GM12878 (cell line): ENCODE results near the gene MCF2L2. TPM values are rescaled to one million over a fixed set of nuclear protein-coding genes. Genes with fewer than 3 reads are reported as not detected.
"Not testable (repeated sequence)": the region's sequence is repeated elsewhere in the genome, so short reads cannot be mapped to it uniquely, and the experiment has no call there.

Source experiments
- ATAC-seq: fragments of 200-7000 bp; cut with Tn5 transposase; 3 replicates; pipeline ENCODE4 v1.9.1; 2020; ENCODE audit warnings: mild to moderate bottlenecking, moderate library complexity
- BruUV-seq: library from RNA; stranded (reverse); fragments of 400-500 nt; replicated peaks from 2 replicates; lab custom pipeline; 2021; lab: Mats Ljungman, UMichigan
- CTCF ChIA-PET: fragments of 300-600 bp; sonication (Branson Sonifier 250); formaldehyde crosslinking; extraction: SDS; loops from one replicate; lab custom pipeline; 2021; ENCODE audit warnings: inconsistent platforms; lab: Yijun Ruan, JAX
- POLR2A ChIA-PET: fragments of 350-600 bp; formaldehyde crosslinking; extraction: SDS; loops from one replicate; lab custom pipeline; 2021; ENCODE audit warnings: inconsistent platforms; lab: Charles Lee
- RAD21 ChIA-PET: fragments of 300-600 bp; sonication (Branson Sonifier 250); formaldehyde crosslinking; loops from one replicate; lab custom pipeline; 2023; ENCODE audit warnings: antibody characterized with exemption; ENCODE audit not compliant: unreplicated experiment; lab: Charles Lee
- SMC1A ChIA-PET: fragments of 300-600 bp; sonication (Branson Sonifier 250); formaldehyde crosslinking; loops from one replicate; lab custom pipeline; 2023; ENCODE audit not compliant: unreplicated experiment, uncharacterized antibody; lab: Charles Lee
- DNase-seq: peaks from one replicate; pipeline ENCODE4 v3.0.0-alpha.2; 2011; ENCODE audit warnings: low read depth, low spot score
- FAIRE-seq: peaks from 3 replicates; lab custom pipeline; 2011; peaks lifted over from hg19 to GRCh38; lab: Jason Lieb, UNC
- H2AFZ ChIP-seq: 2 replicates; pipeline ENCODE4 v1.6.0; 2011; ENCODE audit warnings: low read depth, low read length, control low read depth; ENCODE audit not compliant: control insufficient read depth
- H3K27ac ChIP-seq: 2 replicates; pipeline ENCODE4 v1.5.1; 2011; ENCODE audit warnings: control low read depth; ENCODE audit not compliant: control insufficient read depth, insufficient read depth
- H3K27me3 ChIP-seq, 2 experiments: replicated peaks in 1 of 2; 2 replicates each; pipeline versions ENCODE4 v1.6.0 to v1.6.1; 2011; ENCODE audit warnings: low read length in 1 of 2; ENCODE audit not compliant: control insufficient read depth in 2 of 2, insufficient read depth in 2 of 2
- H3K36me3 ChIP-seq, 2 experiments: 2 replicates each; pipeline ENCODE4 v1.5.1; 2011; ENCODE audit warnings: low read length in 1 of 2; ENCODE audit not compliant: control insufficient read depth in 2 of 2, insufficient read depth in 2 of 2
- H3K4me1 ChIP-seq: 2 replicates; pipeline ENCODE4 v1.6.1; 2011; ENCODE audit warnings: mild to moderate bottlenecking, low read length, moderate library complexity, mixed read lengths; ENCODE audit not compliant: control insufficient read depth, insufficient read depth
- H3K4me2 ChIP-seq: 2 replicates; pipeline ENCODE4 v1.6.0; 2011; ENCODE audit warnings: control low read depth; ENCODE audit not compliant: control insufficient read depth, insufficient read depth
- H3K4me3 ChIP-seq: fragments of 200-600 bp; sonication (generic); 2 replicates; pipeline ENCODE4 v1.5.1; 2016
- H3K79me2 ChIP-seq: 2 replicates; pipeline ENCODE4 v1.6.0; 2011; ENCODE audit warnings: low read length; ENCODE audit not compliant: control insufficient read depth, insufficient read depth
- H3K9ac ChIP-seq: 2 replicates; pipeline ENCODE4 v1.8.0; 2011; ENCODE audit warnings: low read length, control low read depth, mixed read lengths; ENCODE audit not compliant: control insufficient read depth, insufficient read depth
- H3K9me3 ChIP-seq: replicated peaks from 3 replicates; pipeline ENCODE4 v1.5.1; 2011; ENCODE audit warnings: mild to moderate bottlenecking, low read length; ENCODE audit not compliant: control insufficient read depth, insufficient read depth
- H4K20me1 ChIP-seq: 2 replicates; pipeline ENCODE4 v1.6.0; 2011; ENCODE audit not compliant: control insufficient read depth, insufficient read depth
- EGR1 ChIP-seq, 2 experiments: IDR thresholded peaks; 1 replicate in 1 of 2; 2 replicates in 1 of 2; pipeline ENCODE4 v1.6.1; 2011 to 2012; ENCODE audit warnings: low read depth in 2 of 2, low read length in 2 of 2, borderline replicate concordance in 1 of 2, mild to moderate bottlenecking in 1 of 2, moderate library complexity in 1 of 2
- FOS ChIP-seq: IDR thresholded peaks from 3 replicates; pipeline ENCODE4 v1.6.1; 2011; ENCODE audit warnings: borderline replicate concordance; ENCODE audit not compliant: insufficient read length; ENCODE audit errors: extremely low read depth
- FOXK2 ChIP-seq: fragments of 450-650 bp; IDR thresholded peaks from 2 replicates; pipeline ENCODE4 v1.6.1; 2017; ENCODE audit warnings: mild to moderate bottlenecking, moderate library complexity
- IRF5 ChIP-seq: fragments of 450-650 bp; IDR thresholded peaks from 2 replicates; pipeline ENCODE4 v1.6.1; 2017; ENCODE audit warnings: borderline replicate concordance
- SMARCA5 ChIP-seq: fragments of 450-650 bp; IDR thresholded peaks from 2 replicates; pipeline ENCODE4 v1.6.1; 2017; ENCODE audit warnings: mild to moderate bottlenecking
- SPI1 ChIP-seq: IDR thresholded peaks from 2 replicates; pipeline ENCODE4 v1.6.1; 2011; ENCODE audit warnings: low read depth, mild to moderate bottlenecking, low read length, moderate library complexity, borderline replicate concordance; ENCODE audit not compliant: insufficient read depth
- SRF ChIP-seq, 2 experiments: IDR thresholded peaks; 2 replicates each; pipeline ENCODE4 v1.6.1; 2011; ENCODE audit warnings: low read depth in 2 of 2, low read length in 2 of 2, mild to moderate bottlenecking in 1 of 2, moderate library complexity in 1 of 2
- TBL1XR1 ChIP-seq: IDR thresholded peaks from 2 replicates; pipeline ENCODE4 v1.6.1; 2012; ENCODE audit warnings: low read depth, low read length, improper control_type of control experiment
- YBX1 ChIP-seq: fragments of 450-650 bp; IDR thresholded peaks from 2 replicates; pipeline ENCODE4 v1.6.1; 2016; ENCODE audit warnings: antibody characterized with exemption
- ZNF384 ChIP-seq: IDR thresholded peaks from 2 replicates; pipeline ENCODE4 v1.6.1; 2012; ENCODE audit warnings: low read depth, mild to moderate bottlenecking, low read length, improper control_type of control experiment, borderline replicate concordance
- WGBS: methylation state at CpG from one replicate; pipeline ENCODE4 v1.1.6; 2016; ENCODE audit warnings: low lambda C conversion rate; ENCODE audit not compliant: insufficient replicate concordance, insufficient coverage; ENCODE audit errors: missing lambda C conversion rate; 5-methylcytosine and 5-hydroxymethylcytosine counted together
- in situ Hi-C: fragments of 300-500 bp; cut with MboI; formaldehyde crosslinking; loops from 9 replicates; pipeline ENCODE4 v1.14.3; 2018; ENCODE audit warnings: mixed read lengths
- intact Hi-C: fragments of 100-400 bp; cut with micrococcal nuclease; formaldehyde crosslinking; loops from one replicate; pipeline ENCODE4 v1.14.2; 2022; ENCODE audit not compliant: unreplicated experiment
- polyA plus RNA-seq, 11 experiments: library from polyadenylated mRNA; depleted of rRNA in 4 of 11; unstranded in 6 of 11; stranded (reverse) in 5 of 11; fragments of >200 nt; fragmentation: Nextera tagmentation in 4 of 11; fragmentation: Illumina TruSeq in 1 of 11; extraction: Ambion mirVana in 4 of 11; extraction: Trizol in 1 of 11; gene quantifications; 1 replicate in 1 of 11; 2 replicates in 10 of 11; pipeline versions ENCODE4 v1.2.1 to v1.2.3, GENCODE V29; 2011 to 2016; ENCODE audit warnings: inconsistent platforms in 2 of 11, missing spikeins in 2 of 11, low read depth in 1 of 11
- total RNA-seq, 4 experiments: library from RNA; depleted of rRNA in 3 of 4; stranded (reverse); fragments of >200 nt in 3 of 4; fragmentation: Illumina TruSeq in 1 of 4; extraction: Trizol in 1 of 4; gene quantifications; 2 replicates each; pipeline versions ENCODE4 v1.2.1 to v1.2.3, GENCODE V29; 2013 to 2021
- TF ChIP-seq, protein P1 (sequence below): IDR thresholded peaks from 2 replicates; pipeline ENCODE4 v1.6.1; 2012; ENCODE audit warnings: low read depth, low read length, improper control_type of control experiment
- TF ChIP-seq, protein P2 (sequence below): fragments of 450-650 bp; IDR thresholded peaks from 2 replicates; pipeline ENCODE4 v1.6.1; 2017; ENCODE audit warnings: low read depth, mild to moderate bottlenecking, moderate library complexity
- TF ChIP-seq, protein P3 (sequence below): IDR thresholded peaks from 2 replicates; pipeline ENCODE4 v1.6.1; 2011; ENCODE audit warnings: borderline replicate concordance, low read depth, mild to moderate bottlenecking, moderate library complexity, mixed read lengths, low read length; ENCODE audit not compliant: insufficient read depth; ENCODE audit errors: extremely low read length

MCF2L2 gene
- total and polyA plus RNA-seq, 10 of the 15 experiments (the other 5 are each of a cell fraction or from before 2014, with no cell fraction given) = 0.37 to 2.8 (median 1.4) TPM

DNA sequence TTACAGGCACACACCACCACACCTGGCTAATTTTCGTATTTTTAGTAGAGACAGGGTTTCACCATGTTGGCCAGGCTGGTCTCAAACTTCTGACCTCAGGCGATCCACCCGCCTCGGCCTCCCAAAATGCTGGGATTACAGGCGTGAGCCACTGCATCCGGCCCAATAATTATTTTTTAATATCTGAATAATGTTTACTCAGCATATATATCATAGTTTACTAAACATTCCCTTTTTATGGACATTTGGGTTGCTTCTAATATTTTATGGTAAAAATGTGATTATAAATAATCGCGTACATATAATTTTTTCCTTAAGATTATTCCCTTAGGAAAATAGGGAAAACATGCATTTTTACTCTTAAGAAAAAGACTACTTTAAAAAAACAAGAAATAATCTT, 198.2 kb downstream of the MCF2L2 start:
- H3K36me3 ChIP-seq, H3K27me3 ChIP-seq, H3K27ac ChIP-seq, in situ Hi-C loops, ATAC-seq, H3K9ac ChIP-seq, H3K9me3 ChIP-seq, POLR2A ChIA-PET, FAIRE-seq, H3K79me2 ChIP-seq, RAD21 ChIA-PET, H3K4me3 ChIP-seq, H3K4me2 ChIP-seq, H2AFZ ChIP-seq, DNase-seq, intact Hi-C loops, H3K4me1 ChIP-seq, BruUV-seq, H4K20me1 ChIP-seq, CTCF ChIA-PET: not testable (repeated sequence)
- SMC1A ChIA-PET = interaction anchor here (1.1 kb wide), 1 partner anchor 9 kb away, joined by 4 read pairs; no protein-coding TSS in a partner anchor
- WGBS = 66% methylated on average over 8 of the region's 8 CpGs

DNA sequence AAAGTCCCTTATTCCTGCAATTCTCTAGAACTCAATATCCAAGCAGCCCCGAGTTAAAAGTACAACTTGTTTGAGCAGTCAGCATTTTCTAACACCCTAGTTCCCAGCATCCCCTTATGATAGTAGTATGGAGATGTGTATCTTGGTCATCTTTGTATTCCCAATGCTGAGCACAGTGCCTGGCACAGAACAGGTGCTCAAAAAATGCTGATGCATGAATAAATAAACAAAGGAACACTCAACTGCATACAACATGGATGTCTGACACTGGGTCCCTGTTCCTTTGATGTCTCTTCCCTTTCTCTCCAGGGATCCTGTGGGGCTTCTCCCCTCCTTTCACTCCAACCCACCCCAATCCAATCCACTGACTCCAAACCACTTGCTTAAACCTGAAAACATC, 199.2 kb downstream of the MCF2L2 start:
- POLR2A ChIA-PET = no interaction called here
- WGBS = 0% methylated on average over 1 of the region's 1 CpG
- FAIRE-seq (no peak), ATAC-seq (no peak), DNase-seq (no peak)
- CTCF ChIA-PET = no interaction called here
- Histone ChIP-seq H3K79me2 (no peaks in the 10 kb centered on the region), H3K4me2 (no peak overlapping the region), H2AFZ (no peak overlapping the region), H3K9ac (no peak overlapping the region), H3K4me3 (no peak overlapping the region), H3K4me1 (no peaks in the 10 kb centered on the region), H3K27ac (no peak overlapping the region), H3K36me3 (no peaks in the 10 kb centered on the region), H4K20me1 (no peaks in the 10 kb centered on the region), H3K27me3 (0 out of 4 replicates have a peak, but pooled peaks cover 0 to 3% of the 10 kb centered on the region in 2 experiments), H3K9me3 (no peaks in the 10 kb centered on the region)
- RAD21 ChIA-PET = no interaction called here
- SMC1A ChIA-PET = interaction anchor here (1.1 kb wide), 2 partner anchors 8 to 28 kb away, joined by 3 to 4 read pairs; no protein-coding TSS in a partner anchor
- intact Hi-C loops (no loop called here), in situ Hi-C loops (no loop called here)
- BruUV-seq = no TSS peak
- TF ChIP-seq, protein P1, sequence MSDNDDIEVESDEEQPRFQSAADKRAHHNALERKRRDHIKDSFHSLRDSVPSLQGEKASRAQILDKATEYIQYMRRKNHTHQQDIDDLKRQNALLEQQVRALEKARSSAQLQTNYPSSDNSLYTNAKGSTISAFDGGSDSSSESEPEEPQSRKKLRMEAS = no peak
- no peak for TF ChIP-seq TBL1XR1
- no peak for TF ChIP-seq SRF (IDR thresholded peaks at IDR 0.05; ENCODE audit: low read depth in 2 of 2, low read length in 2 of 2)
- TF ChIP-seq, protein P2, sequence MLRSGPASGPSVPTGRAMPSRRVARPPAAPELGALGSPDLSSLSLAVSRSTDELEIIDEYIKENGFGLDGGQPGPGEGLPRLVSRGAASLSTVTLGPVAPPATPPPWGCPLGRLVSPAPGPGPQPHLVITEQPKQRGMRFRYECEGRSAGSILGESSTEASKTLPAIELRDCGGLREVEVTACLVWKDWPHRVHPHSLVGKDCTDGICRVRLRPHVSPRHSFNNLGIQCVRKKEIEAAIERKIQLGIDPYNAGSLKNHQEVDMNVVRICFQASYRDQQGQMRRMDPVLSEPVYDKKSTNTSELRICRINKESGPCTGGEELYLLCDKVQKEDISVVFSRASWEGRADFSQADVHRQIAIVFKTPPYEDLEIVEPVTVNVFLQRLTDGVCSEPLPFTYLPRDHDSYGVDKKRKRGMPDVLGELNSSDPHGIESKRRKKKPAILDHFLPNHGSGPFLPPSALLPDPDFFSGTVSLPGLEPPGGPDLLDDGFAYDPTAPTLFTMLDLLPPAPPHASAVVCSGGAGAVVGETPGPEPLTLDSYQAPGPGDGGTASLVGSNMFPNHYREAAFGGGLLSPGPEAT = no peak
- no peak for TF ChIP-seq FOS
- TF ChIP-seq IRF5 = no peak
- TF ChIP-seq SMARCA5 = no peak
- TF ChIP-seq EGR1 (IDR thresholded peaks at IDR 0.05; ENCODE audit: borderline replicate concordance in 1 of 2, low read depth in 2 of 2, low read length in 2 of 2) = no peak
- no peak for TF ChIP-seq ZNF384
- no peak for TF ChIP-seq SPI1
- TF ChIP-seq YBX1 = no peak
- no peak for TF ChIP-seq FOXK2
- TF ChIP-seq, protein P3, sequence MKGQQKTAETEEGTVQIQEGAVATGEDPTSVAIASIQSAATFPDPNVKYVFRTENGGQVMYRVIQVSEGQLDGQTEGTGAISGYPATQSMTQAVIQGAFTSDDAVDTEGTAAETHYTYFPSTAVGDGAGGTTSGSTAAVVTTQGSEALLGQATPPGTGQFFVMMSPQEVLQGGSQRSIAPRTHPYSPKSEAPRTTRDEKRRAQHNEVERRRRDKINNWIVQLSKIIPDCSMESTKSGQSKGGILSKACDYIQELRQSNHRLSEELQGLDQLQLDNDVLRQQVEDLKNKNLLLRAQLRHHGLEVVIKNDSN = no peak
